Stimulated activated naive CD8-positive, alpha-beta T cell treated with anti-CD3 and anti-CD28 coated beads, Interleukin-15, Interleukin-2, amounts not matched to agents 100 ng/mL and 50 ng/mL, for 24 hours (primary cell): ENCODE results near the gene SH3RF3.

Experiments used
- H3K27ac Mint-ChIP-seq: one replicate; pipeline ENCODE4 v1.8.0; 2021; ENCODE audit warnings: mild to moderate bottlenecking, mixed read lengths
- H3K27me3 Mint-ChIP-seq: one replicate; pipeline ENCODE4 v1.8.0; 2021; ENCODE audit warnings: mixed read lengths
- H3K36me3 Mint-ChIP-seq: one replicate; pipeline ENCODE4 v1.8.0; 2021; ENCODE audit warnings: low read depth, mixed read lengths
- H3K4me1 Mint-ChIP-seq: one replicate; pipeline ENCODE4 v1.8.0; 2021; ENCODE audit warnings: low read depth, mixed read lengths
- H3K4me3 Mint-ChIP-seq: one replicate; pipeline ENCODE4 v1.8.0; 2021; ENCODE audit warnings: mild to moderate bottlenecking, mixed read lengths
- H3K9me3 Mint-ChIP-seq: one replicate; pipeline ENCODE4 v1.8.0; 2021; ENCODE audit warnings: mixed read lengths

Gene SH3RF3

DNA sequence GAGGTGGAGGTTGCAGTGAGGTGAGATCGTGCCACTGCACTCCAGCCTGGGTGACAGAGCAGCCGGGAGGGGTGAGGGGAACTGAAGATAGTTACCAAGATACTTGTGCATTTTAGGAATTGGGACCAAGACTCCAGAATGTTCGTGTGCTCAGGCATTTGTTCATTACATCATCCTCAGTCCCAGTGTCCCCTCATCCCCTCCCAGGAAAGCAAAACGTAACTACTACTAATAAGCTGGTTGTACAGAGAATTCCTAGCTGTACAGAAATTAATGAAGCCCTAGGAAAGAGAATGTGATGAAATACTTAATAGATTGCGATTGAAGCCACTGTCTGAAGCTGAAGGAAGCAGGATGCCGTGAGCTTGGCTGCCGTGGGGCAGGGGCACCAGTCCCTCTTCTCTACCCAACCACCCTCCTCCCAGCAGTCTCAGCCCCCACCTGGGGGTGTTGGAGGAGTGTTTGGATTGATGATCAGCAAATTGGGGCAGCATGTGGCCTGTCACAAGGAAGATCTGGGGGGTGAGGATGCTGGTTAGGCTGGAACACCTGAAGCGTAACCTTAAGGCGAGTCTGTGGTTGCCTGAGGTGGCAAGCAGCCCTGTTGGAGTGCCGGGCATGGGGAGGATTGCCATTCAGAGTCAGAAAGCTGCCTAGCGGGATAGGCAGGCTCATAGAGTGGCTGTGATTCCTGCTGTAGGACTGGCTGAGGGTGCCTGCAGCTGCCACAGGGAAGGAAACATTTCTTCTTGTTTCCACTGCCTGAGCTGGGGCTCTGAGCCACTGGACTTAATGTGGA is 140.9 kb downstream of the SH3RF3 start:
- Mint-ChIP-seq H3K9me3 (no peaks in the 10 kb centered on the region), H3K27ac (no peak overlapping the region), H3K27me3 (no peaks in the 10 kb centered on the region), H3K4me1 (peaks cover 18% of the 10 kb centered on the region), H3K36me3 (no peaks in the 10 kb centered on the region), H3K4me3 (no peak overlapping the region)

DNA sequence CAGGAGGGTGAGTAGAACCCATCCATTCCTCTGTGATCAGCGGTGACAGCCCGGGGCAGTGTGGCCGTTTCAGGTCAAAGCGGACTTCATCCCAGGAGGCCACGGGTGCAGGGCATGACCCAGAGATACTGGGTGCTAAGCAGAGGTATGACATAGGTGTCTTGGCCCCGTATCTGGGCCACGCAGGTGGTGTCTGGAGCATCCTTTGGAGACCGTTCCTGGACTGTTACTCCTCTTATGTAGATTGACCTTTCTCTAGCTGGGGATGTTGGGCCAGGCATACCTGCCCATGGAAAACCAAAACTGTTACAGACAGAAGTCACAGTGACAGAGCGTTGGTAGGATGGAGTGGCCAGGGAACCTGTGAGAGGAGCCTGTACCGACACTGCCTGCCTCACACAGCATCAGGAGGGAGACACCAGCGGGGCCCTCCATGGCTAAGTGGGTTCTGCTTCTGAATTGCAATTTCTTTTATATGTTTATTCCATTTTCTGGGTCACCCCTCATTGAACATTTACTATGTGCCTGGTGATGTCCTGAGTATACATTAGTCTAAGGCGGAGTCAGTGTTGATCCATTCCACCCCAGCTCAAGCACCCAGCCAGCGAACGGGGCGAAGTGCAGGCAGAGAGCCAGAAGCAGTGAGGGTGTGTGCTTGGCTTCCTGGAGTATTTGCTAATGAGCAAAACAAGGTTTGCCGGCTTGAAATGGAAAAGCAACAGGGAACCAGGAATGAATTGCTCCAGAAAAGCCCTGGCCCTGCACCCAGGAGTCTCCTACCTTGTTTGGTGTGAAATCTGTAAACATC is 141.7 kb downstream of the SH3RF3 start:
- Mint-ChIP-seq H3K4me1 (peaks cover 25% of the 10 kb centered on the region), H3K27ac (no peak overlapping the region), H3K36me3 (no peaks in the 10 kb centered on the region), H3K27me3 (no peaks in the 10 kb centered on the region), H3K9me3 (no peaks in the 10 kb centered on the region), H3K4me3 (no peak overlapping the region)

DNA sequence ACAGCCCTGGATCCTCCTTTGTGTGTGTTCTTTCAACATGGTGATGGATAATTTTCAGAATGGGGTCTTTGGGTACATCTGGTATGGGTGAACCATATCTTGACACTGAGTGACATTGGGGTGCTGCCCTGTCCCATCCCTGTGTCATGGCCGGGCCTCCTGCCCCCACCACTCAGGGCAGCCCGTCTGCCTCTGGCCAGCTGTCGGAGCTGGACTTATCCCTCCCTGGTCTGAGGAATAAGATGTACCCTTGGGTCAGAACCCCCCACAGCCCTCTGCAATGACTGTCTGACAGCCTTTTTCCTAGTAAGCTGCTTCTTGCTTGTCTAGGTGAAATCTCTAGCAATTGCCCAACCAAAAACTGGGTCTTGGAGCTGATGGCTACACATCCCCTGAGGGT is 142.9 kb downstream of the SH3RF3 start:
- Mint-ChIP-seq H3K9me3 (no peaks in the 10 kb centered on the region), H3K27me3 (no peaks in the 10 kb centered on the region), H3K4me3 (no peak overlapping the region), H3K4me1 (peaks cover 22% of the 10 kb centered on the region), H3K36me3 (no peaks in the 10 kb centered on the region), H3K27ac (no peak overlapping the region)

DNA sequence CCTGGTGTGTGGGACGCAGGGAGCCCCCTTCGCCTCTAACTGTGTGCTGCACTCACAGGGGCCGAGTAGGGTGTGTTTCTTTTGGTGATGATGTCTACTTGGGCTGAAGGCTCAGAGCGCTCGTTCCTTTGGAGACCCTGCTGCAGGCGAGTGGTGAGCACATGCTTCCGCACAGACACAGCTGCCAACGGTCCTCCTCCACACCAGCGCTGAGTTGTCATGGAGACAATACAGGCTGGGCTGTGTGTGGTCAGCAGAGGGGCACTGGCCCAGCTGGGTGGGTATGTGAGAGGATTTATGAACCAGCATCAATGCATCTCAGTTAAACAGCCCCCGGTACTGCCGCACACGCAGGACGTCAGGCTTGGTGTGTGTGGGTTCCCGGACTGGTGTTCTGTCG is 143.5 kb downstream of the SH3RF3 start:
- no peak overlapping the region for H3K4me3 Mint-ChIP-seq
- H3K36me3 Mint-ChIP-seq: no peaks in the 10 kb centered on the region
- H3K9me3 Mint-ChIP-seq: no peaks in the 10 kb centered on the region
- H3K27me3 Mint-ChIP-seq: no peaks in the 10 kb centered on the region
- H3K27ac Mint-ChIP-seq: no peak overlapping the region
- peaks cover 22% of the 10 kb centered on the region for H3K4me1 Mint-ChIP-seq

DNA sequence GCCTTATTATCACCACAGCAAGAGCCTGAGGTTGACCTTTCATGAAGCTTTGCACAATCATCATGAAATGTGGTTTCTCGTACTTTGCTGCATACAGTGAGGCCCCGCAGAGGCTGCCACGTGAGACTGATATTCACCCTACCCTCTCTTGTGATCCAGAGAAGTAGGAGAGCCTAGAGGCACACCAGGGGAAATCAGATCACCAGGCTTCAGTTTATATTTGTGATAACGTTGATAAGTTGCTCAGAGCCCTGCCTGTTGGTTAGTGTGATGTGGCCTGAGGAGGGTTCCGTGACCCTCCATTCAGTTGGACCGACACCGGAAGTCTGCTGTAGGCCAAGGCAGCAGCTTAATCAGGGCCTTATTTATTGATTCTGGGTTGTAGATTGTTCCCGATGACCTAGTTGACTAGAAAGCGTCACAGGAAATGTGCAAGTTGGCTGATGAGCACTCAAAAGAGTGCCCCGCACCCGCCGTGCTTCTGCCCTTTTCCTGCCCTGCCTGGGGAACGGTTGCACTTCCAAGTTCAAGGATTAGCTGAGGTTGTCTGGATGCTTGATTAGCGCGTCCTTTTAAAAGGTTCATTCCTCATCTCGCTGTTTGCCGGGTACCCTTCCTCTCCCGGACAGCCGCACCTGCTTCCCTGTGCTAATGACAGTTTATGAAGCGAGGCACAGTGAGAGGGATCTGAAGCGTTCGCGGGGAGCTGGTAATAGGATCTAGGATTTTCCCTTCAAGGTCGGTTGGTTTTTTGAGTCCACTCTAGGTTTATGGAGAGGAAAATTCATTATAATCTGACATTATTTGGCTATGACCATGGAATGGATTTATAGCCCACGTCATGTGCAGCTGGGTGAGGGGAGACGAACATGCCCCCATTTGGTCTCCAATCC is 146.4 kb downstream of the SH3RF3 start:
- Mint-ChIP-seq H3K36me3 (no peaks in the 10 kb centered on the region), H3K27ac (peak overlapping the region; percentile 5), H3K4me1 (peaks cover 22% of the 10 kb centered on the region), H3K9me3 (no peaks in the 10 kb centered on the region), H3K27me3 (no peaks in the 10 kb centered on the region), H3K4me3 (no peak overlapping the region)

DNA sequence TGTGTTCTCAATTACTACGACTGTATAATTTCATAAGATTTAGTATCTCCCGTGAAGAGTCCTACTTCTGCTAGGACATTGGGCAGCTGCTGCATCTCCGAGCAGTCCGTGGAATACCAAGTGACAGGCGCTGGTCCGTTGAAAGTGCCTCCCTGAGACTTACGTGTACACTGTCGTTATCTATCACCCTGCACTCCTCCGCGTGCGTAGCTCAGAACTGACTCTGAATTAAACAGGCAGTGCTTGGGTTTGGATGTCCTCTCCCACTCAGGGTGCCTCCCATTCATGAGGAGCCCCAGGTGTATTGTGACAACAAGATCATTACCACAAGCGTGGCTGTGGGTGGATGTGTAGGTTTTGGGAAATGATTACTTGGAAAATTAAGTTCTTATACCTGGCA is 148.4 kb downstream of the SH3RF3 start:
- Mint-ChIP-seq H3K9me3 (no peaks in the 10 kb centered on the region), H3K4me1 (peaks cover 22% of the 10 kb centered on the region), H3K36me3 (no peaks in the 10 kb centered on the region), H3K27me3 (no peaks in the 10 kb centered on the region), H3K4me3 (no peak overlapping the region), H3K27ac (no peak overlapping the region)

DNA sequence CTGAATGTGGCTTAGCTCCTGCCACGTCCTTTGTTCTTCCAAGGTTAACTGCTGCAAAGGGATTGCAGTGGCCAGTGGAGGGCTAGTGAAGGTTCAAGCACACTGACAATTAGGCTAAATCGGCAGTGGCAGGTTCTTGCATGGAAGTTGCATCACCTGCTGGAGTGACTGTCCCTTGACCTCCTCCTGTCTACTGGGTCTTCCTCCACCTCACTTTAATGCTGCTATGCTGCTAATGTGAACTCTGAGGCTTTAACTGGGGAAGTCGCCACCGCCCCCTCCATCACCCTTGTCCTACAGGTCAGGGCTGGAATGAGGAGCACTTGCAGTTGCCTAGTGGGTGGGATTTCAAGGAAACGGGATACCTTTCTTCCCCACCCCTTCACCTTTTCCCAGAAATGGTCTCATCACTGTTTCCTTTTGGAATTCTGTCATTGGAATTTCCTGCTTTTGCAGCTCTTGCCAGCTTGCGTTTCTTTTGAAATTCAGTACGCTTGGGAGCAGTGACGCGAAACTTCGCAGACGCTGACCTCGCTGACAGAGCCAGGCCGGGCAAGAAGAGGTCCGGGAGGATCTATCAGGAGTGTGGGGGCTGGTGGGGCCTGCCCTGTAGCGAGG is 150.3 kb downstream of the SH3RF3 start:
- Mint-ChIP-seq H3K27me3 (no peaks in the 10 kb centered on the region), H3K36me3 (no peaks in the 10 kb centered on the region), H3K4me1 (peaks cover 13% of the 10 kb centered on the region)

DNA sequence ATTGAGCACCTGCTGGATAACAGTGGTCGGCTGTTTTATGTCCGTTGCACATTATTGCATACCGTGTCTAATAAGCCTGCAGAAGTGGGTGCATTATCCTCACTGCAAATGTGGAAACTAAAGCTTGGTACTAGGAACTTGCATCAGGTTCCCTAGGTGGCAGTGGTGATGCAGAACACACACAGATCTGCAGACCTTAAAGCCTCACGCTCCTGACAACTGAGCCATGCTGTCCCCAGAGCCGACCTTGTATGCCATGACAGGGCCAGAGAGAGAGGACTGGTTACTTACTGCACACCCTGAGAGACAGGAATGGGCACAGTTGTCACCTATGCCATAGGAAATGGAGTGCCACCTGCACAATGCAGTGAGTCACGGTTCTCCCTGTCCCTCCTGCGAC is 151.8 kb downstream of the SH3RF3 start:
- Mint-ChIP-seq H3K27ac (no peak overlapping the region), H3K27me3 (no peaks in the 10 kb centered on the region), H3K36me3 (no peaks in the 10 kb centered on the region), H3K9me3 (no peaks in the 10 kb centered on the region), H3K4me3 (no peak overlapping the region), H3K4me1 (no peaks in the 10 kb centered on the region)

More for the DNA sequence above, 150.3 kb downstream of the SH3RF3 start:
- H3K4me3 Mint-ChIP-seq: no peak overlapping the region
- H3K27ac Mint-ChIP-seq: no peak overlapping the region
- no peaks in the 10 kb centered on the region for H3K9me3 Mint-ChIP-seq

DNA sequence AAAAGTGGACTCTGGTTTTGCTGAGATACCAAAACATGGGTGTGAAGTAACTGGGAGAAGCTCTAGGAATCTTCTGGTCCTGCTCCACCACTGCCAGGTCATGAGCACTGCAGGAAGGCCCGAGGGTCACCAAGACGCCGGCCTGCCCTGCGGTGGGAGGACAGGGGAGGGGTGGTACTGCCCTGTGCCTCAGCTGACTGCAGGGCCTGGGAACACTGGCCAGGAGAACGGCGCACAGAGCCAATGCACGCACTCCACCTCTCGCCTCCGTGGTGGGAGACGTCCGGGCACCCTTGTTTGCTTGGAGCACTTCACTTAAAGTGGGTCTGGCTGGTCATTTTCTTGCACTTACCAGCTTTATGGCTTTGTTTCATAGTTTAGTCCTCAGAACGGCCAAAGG is 153.4 kb downstream of the SH3RF3 start:
- Mint-ChIP-seq H3K36me3 (no peaks in the 10 kb centered on the region), H3K27me3 (no peaks in the 10 kb centered on the region), H3K9me3 (no peaks in the 10 kb centered on the region), H3K4me3 (no peak overlapping the region), H3K27ac (no peak overlapping the region), H3K4me1 (no peaks in the 10 kb centered on the region)

DNA sequence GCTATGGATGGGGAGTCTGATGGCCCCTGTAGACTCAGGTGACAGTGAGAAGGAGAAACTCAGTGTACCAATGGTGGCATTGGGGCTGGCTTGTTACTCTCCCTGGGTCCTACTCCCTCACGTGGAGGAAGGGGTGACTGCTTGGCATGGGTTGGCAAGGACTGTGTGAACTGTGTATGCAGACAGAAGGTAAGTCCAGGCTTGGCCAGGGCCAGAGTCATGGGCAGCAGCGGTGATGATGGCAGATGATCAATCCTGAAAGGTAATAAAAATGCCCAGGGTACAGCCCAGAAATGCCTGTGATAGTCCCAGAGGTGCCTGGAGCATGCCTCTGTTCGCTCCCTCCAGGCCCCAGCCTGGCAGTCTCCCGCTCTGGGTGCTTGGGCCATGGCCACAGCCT is 153.9 kb downstream of the SH3RF3 start:
- H3K4me3 Mint-ChIP-seq: no peak overlapping the region
- H3K27me3 Mint-ChIP-seq: no peaks in the 10 kb centered on the region
- no peaks in the 10 kb centered on the region for H3K9me3 Mint-ChIP-seq
- no peaks in the 10 kb centered on the region for H3K4me1 Mint-ChIP-seq
- no peaks in the 10 kb centered on the region for H3K36me3 Mint-ChIP-seq
- no peak overlapping the region for H3K27ac Mint-ChIP-seq

DNA sequence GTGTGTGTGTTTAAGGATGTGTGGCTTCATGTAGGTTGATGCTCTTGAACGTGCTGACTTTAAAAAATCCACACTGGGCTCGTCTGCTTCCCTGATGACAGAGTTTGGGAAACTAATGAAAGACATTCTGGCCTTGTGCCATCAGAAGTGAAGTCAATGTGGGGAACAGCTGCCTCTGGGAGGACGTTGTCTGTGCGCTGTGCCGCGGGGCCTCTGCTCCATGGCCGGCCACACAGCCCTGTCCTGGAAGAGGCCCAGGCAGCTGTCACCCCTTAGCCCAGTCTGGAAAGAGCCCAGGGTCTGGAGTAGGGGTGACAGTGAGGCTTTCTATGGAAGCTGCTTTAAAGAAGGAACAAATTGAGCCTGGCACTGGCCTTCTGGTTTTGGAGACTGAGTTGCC is 155.8 kb downstream of the SH3RF3 start:
- H3K4me3 Mint-ChIP-seq: no peak overlapping the region
- H3K9me3 Mint-ChIP-seq: no peaks in the 10 kb centered on the region
- no peaks in the 10 kb centered on the region for H3K36me3 Mint-ChIP-seq
- H3K4me1 Mint-ChIP-seq: no peaks in the 10 kb centered on the region
- no peak overlapping the region for H3K27ac Mint-ChIP-seq
- H3K27me3 Mint-ChIP-seq: no peaks in the 10 kb centered on the region

DNA sequence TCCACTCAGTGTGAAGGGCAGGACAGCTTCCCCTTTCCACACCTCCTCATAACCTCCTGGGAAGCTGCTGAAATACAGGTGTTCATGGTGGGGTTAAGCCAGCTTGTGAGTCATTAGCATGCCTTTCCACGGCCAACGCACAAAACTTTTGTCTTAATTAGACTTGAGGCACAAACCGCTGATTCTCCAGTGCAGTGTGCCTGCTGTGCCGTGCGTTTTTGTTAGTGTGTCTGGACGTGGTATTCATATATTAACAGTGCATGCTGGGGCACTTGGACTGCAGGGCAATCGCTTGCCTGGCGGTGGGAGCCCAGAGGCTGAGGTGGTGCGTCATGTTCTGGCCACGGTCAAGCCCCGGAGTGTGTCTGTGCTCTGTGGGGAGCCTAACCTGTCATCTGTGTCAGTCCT is 156.2 kb downstream of the SH3RF3 start:
- H3K4me1 Mint-ChIP-seq: no peaks in the 10 kb centered on the region
- H3K36me3 Mint-ChIP-seq: no peaks in the 10 kb centered on the region
- no peaks in the 10 kb centered on the region for H3K9me3 Mint-ChIP-seq
- no peaks in the 10 kb centered on the region for H3K27me3 Mint-ChIP-seq
- H3K4me3 Mint-ChIP-seq: no peak overlapping the region
- no peak overlapping the region for H3K27ac Mint-ChIP-seq

DNA sequence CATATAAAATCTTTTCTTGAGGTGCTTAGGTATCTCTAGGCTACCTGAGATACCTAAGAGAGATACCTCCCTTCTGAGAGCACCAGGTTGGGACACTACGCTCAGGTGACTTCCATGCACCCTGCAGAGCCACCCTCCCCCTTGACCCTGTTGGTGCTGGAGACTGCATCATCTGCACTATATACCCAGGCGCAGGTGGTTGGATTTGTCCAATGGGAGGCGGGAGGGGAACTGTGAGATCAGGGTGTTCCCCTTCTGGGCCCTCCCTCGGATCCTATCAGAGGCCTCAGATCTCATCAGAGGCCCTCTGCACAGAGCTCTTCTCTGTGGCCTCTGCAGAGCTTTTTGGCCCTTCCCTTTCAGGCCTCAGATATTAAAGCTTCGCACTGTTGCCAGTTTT is 158.4 kb downstream of the SH3RF3 start:
- no peak overlapping the region for H3K27ac Mint-ChIP-seq

DNA sequence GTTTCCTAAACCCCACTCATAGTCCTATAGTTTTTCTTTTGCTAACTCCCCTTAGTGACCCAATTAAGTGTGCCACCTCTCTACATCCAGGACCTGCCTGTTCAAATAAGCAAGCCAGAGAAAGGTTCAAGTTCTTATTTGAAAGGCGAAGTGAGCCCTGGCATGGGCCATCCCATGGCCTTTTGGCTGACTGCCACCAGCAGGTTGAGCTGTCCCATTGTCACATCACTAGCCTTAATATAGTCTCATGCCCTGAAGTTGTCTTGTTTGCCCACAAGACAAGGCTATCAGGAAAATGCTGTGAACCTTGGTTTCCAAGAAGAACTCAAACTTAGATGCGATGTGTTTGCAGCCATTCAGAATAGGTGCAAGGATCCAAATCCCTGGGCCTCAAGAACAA is 158.8 kb downstream of the SH3RF3 start:
- no peak overlapping the region for H3K27ac Mint-ChIP-seq
- H3K27me3 Mint-ChIP-seq: no peaks in the 10 kb centered on the region
- no peaks in the 10 kb centered on the region for H3K36me3 Mint-ChIP-seq
- H3K4me1 Mint-ChIP-seq: no peaks in the 10 kb centered on the region
- no peaks in the 10 kb centered on the region for H3K9me3 Mint-ChIP-seq
- H3K4me3 Mint-ChIP-seq: no peak overlapping the region

More for the DNA sequence above, 158.4 kb downstream of the SH3RF3 start:
- H3K4me1 Mint-ChIP-seq: no peaks in the 10 kb centered on the region
- no peaks in the 10 kb centered on the region for H3K27me3 Mint-ChIP-seq
- no peak overlapping the region for H3K4me3 Mint-ChIP-seq
- H3K36me3 Mint-ChIP-seq: no peaks in the 10 kb centered on the region
- no peaks in the 10 kb centered on the region for H3K9me3 Mint-ChIP-seq
